SH-SY5Y (cell line): Measurements from ENCODE around the gene RNF175.

ENCODE experiments used
- GATA2 ChIP-seq: IDR thresholded peaks from 2 replicates; pipeline ENCODE4 v1.6.1; 2011; ENCODE audit warnings: mild to moderate bottlenecking, low read depth, low read length
- GATA3 ChIP-seq: IDR thresholded peaks from 2 replicates; pipeline ENCODE4 v1.6.1; 2011; ENCODE audit warnings: low read depth, mild to moderate bottlenecking, low read length, moderate library complexity

GRCh38 chr4:153763404-153763803 lies 3.6 kb upstream of the RNF175 start:
- no peak for TF ChIP-seq GATA2
- TF ChIP-seq GATA3: no peak
